PFSK-1 (cell line): ENCODE data around the gene PLSCR3.

Experiments used
- REST ChIP-seq, 2 experiments: IDR thresholded peaks; 2 replicates each; pipeline versions ENCODE4 v1.6.1 to v1.8.0; 2011 to 2012; ENCODE audit warnings: low read depth in 2 of 2, low read length in 2 of 2, control low read depth in 1 of 2, inconsistent platforms in 1 of 2, mild to moderate bottlenecking in 1 of 2, moderate library complexity in 1 of 2; ENCODE audit not compliant: insufficient read depth in 1 of 2
- TAF1 ChIP-seq: IDR thresholded peaks from 2 replicates; pipeline ENCODE4 v1.6.1; 2012; ENCODE audit warnings: low read length, control low read depth, borderline replicate concordance; ENCODE audit not compliant: insufficient read depth

- TF ChIP-seq REST (IDR thresholded peaks at IDR 0.05; ENCODE audit: insufficient read depth in 1 of 2, low read depth in 2 of 2, low read length in 2 of 2) (no peak), TAF1 (no peak)
Observed at GRCh38 chr17:7403043-7403726, 8.9 kb upstream of the PLSCR3 start.
